Mammary epithelial cell (primary cell): ENCODE results near the gene MAML2.

ENCODE experiments used
- CTCF ChIP-seq, 2 donors: IDR thresholded peaks in 1 of 2; conservative IDR thresholded peaks in 1 of 2; 2 replicates each; pipeline ENCODE4 v1.5.1; 2011 to 2012; ENCODE audit warnings: inconsistent platforms in 2 of 2, low read length in 2 of 2, mild to moderate bottlenecking in 2 of 2, control low read depth in 1 of 2, low read depth in 1 of 2; ENCODE audit not compliant: insufficient read depth in 1 of 2; ENCODE audit errors: extremely low read depth in 1 of 2
- EZH2 ChIP-seq: IDR thresholded peaks from 2 replicates; pipeline ENCODE4 v1.6.1; 2012; ENCODE audit warnings: low read length, inconsistent platforms, borderline replicate concordance

- TF ChIP-seq CTCF (conservative IDR thresholded peaks at IDR 0.05 in 1 of 2, IDR thresholded peaks at IDR 0.05 in 1 of 2; ENCODE audit: extremely low read depth in 1 of 2, insufficient read depth in 1 of 2, low read depth in 1 of 2, low read length in 2 of 2) (no peak), EZH2 (no peak)
Observed at GRCh38 chr11:95926726-95927125, 416.3 kb downstream of the MAML2 start.
